ENCODE results near the gene GPRC5D.

DNA sequence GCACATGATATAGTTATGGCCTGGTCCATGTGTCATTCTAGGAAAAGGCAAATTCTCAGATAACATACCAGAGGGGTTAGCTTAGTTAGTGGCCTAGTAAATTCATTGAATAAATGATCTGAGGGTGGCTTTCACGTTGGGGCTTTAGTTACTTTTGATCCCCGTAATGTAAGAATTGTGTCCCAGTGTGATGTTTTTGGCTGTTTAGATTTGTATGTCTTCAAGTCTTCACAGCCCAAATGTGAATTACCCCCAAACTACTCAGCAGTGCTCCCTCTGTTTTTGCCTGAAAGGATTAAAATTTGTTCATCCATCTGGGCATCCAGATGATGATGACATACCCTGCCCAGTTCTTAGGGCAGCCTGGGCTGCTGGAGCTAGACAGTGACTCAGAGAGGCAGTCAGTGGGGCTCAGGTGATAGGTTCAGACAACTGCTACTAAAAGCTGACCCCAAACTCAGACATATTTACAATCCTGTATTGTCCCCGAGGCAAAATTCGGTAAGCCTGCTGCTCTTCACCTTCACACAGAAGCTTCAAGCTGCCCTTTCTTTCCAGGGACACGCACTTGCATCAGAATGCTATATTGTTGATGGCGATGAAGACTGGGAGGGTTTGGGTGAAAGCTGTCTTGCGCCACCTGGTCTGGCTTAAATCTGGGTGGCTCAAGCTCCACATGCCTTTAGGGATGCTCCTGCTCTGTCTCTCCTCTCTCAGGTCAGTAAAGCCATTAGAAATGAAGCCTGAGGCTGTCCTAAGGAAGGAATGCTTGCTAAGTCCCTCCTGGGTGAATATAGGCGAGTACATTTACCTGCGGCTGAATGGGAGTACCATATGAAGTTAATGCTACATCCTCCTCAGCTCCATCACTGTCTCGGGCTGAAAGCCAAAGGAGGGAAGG, 10.3 kb downstream of the GPRC5D start:
- TF ChIP-seq POLR2AphosphoS5 (IDR thresholded peaks at IDR 0.05; ENCODE audit: low read depth, low read length): no peak
- no peak for TF ChIP-seq POLR2A (IDR thresholded peaks at IDR 0.05; ENCODE audit: low read depth, low read length)
- TF ChIP-seq SPI1 (IDR thresholded peaks at IDR 0.05; ENCODE audit: low read depth, low read length): no peak

Measured in GM12891 (cell line).